Measurements from ENCODE around the gene OR10AD1.

OR10AD1 gene

DNA sequence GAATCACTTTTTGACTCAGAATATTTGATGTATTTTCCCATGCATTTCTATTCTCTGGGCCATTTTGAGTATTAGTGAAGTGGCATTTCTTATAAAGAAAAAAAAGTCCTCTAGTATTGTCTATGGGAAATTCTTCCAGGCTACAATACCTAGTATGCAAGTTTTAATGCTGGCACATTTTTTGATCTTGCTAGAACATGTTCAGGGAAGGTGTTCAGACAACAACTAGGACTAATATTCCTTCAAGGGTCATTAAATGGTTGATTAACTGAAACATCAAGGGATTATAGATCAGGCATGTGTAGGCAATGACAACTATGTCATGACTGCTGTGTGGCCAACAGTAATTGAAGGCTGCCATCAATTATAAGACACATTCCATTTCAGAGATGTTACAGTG lies 12.0 kb downstream of the OR10AD1 start:
- no peak for DNase-seq (ENCODE audit: low spot score)

- peak; percentile 72 for DNase-seq (ENCODE audit: low spot score)
Observed at GRCh38 chr12:48189331-48190125, 13.6 kb downstream of the OR10AD1 start.

DNA sequence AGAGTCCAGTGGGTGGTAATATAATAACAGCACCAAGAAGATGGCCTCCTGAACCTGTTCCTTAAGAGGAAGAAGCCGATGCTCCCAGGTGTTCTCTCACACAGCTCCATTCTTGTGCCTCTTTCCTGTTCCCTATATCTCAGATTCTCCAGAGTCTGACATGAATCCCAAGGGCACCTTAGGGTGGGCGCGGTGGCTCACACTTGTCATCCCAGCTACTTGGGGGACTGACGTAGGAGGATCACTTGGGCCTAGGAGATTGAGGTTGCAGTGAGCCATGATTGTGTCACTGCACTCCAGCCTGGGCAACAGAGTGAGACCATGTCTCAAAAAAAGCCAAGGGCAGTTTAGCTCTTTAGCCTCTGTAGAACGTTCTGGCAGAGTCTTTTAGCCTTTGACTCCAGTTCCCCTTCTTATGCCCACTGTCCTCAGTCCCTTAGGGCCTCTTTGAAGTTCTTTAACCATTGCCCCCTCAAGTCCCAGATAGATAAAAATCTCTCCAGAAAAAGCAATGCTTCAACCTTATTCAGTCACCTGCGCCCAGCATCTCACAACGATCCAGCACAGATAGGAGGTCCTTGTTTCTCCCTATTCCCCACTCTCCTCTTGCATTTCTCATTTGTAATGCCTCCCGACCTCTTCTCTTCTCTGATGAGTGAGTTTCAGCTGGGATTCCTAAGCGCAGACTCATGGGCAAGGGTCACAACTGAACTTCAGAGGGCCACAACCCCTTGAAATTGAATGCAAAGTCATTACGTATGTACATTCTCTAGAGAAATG lies 15.0 kb downstream of the OR10AD1 start:
- DNase-seq (ENCODE audit: low spot score) = no peak

GRCh38 chr12:48185181-48185919 lies 17.7 kb downstream of the OR10AD1 start:
- no peak for DNase-seq (ENCODE audit: low spot score)

GRCh38 chr12:48184549-48184922 lies 18.6 kb downstream of the OR10AD1 start:
- DNase-seq (ENCODE audit: low spot score) = no peak

- DNase-seq (ENCODE audit: low spot score) = no peak
Observed at GRCh38 chr12:48183876-48184548, 19.1 kb downstream of the OR10AD1 start.

- peak; percentile 68 for DNase-seq (ENCODE audit: low spot score)
Observed at GRCh38 chr12:48183091-48183875, 19.8 kb downstream of the OR10AD1 start, which contains the start of gene CCDC184. Gene CCDC184, plus strand, starts transcription at chr12:48183644. Its CDS starts 479 bp downstream, at chr12:48184123.

- DNase-seq (ENCODE audit: low spot score) = no peak
Observed at GRCh38 chr12:48182631-48183030, 20.5 kb downstream of the OR10AD1 start.

- DNase-seq (ENCODE audit: low spot score) = no peak
Observed at GRCh38 chr12:48180857-48181495, 22.1 kb downstream of the OR10AD1 start.

DNA sequence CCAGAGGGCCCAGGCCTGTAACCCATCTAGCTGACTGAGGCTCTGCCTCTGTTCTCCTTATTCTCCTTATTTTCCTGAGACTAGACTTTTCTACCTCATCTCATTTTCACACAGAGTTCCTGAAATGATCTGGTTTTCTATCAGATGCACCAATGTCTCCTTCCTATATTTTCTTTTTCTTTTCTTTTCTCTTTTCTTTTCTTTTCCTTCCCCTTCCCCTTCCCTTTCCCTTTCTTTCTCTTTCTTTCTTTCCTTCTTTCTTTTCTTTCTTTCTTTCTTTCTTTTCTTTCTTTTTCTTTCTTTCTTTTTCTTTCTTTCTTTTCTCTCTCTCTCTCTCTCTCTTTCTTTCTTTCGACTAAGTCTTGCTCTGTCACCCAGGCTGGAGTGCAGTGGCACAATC lies 22.7 kb downstream of the OR10AD1 start:
- DNase-seq (ENCODE audit: low spot score) = no peak

DNA sequence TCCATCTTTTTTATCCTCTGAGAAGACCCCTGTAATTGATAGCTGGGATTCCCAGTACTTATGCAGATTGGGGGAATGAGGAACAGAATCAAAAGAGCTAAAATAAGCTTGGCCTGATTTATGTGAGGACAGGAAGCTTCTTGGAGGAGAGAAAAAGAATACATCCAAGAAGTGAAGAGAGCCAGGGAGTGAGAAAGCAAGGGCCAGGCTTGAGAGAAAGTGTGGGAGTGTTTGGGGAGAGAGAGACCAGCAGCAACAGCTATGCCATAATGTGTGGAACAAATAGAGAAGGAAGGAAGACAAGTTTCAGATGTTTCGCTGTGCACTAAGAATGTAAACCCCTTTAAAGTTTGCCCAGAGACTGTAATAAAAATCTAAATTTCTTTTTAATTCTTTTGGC lies 23.6 kb downstream of the OR10AD1 start:
- DNase-seq (ENCODE audit: low spot score) = no peak

- DNase-seq (ENCODE audit: low spot score) = no peak
Observed at GRCh38 chr12:48177982-48178381, 25.1 kb downstream of the OR10AD1 start.

- DNase-seq (ENCODE audit: low spot score) = no peak
Observed at GRCh38 chr12:48176417-48176751, 26.7 kb downstream of the OR10AD1 start.

GRCh38 chr12:48175613-48176416 lies 27.3 kb downstream of the OR10AD1 start:
- DNase-seq (ENCODE audit: low spot score) = no peak

- no peak for DNase-seq (ENCODE audit: low spot score)
Observed at GRCh38 chr12:48169011-48169410, 34.1 kb downstream of the OR10AD1 start.

GRCh38 chr12:48165089-48165981 lies 37.8 kb downstream of the OR10AD1 start:
- DNase-seq (ENCODE audit: low spot score) = peak; percentile 60

DNA sequence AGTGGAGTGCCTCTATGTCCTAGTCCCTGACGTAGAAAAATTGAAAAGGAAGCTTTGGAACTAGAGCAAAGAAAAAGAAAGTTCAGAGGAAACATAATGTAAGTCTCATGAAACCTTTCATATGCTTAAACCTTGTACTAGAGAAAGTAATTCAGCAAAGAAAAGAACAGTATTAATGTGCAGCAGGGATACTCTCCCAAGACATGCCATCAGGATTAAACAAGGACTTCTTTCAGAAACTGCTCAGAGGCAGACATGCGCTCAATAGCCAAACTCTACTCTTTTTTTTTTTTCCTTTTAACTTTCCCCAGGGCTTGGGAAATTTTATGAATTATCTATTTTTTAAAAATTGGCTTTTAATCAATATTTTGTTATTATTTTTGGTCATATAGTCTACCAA lies 38.6 kb downstream of the OR10AD1 start:
- DNase-seq (ENCODE audit: low spot score) = no peak

DNA sequence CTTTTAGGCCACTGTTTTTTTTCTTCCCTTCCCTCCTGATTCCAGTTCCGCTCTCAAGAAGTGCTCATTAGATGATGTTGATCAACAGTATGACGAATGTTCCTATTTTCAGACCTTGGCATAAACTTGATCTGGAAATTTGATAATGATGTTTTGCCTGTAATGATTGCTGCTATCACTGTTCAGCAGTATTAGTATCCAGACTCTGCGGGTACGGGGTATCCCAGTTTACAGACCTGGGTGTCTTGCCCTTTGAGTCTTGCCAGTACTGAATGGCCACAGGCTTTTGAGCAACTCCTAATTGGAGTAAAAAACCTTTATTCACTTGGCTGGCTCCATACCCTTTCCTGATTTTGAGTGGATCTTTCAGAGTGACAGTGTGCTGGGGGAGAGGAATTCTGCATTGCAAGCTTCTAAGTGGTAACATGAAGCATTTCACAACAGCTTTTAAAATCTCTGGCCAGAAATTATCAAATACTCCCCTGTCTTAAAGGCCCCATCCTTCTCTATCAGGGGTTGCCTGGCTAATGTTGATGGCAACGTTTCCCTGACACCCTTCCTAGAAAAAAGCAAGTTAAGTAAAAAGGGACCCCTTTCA lies 39.8 kb downstream of the OR10AD1 start:
- DNase-seq (ENCODE audit: low spot score) = no peak

DNA sequence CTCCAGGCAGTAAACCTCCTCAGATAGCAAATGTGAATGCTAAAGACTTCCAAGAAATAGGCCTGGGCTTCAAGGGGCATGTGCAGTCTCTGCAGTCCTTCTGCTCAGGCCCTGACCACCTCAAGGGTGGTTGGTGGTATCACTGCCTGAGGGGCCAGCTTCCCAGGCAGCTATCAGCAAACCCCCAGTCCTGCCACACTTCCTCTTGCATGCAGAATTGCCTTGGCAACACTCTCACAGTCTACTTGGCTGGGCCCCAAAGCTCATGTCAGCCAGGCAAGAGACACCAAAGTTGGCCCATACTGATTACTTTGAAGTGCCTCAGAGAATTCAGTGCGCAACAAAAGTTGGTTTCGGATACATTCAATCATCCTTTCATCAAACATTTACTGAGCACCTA lies 42.3 kb downstream of the OR10AD1 start:
- no peak for DNase-seq (ENCODE audit: low spot score)

Data from SW480 (cell line).